GM10266 (cell line): ENCODE measurements around the gene TMEM271.

Experiments used
- DNase-seq: peaks from one replicate; pipeline ENCODE4 v3.0.0; 2012; ENCODE audit errors: extremely low spot score
- CTCF ChIP-seq: IDR thresholded peaks from 2 replicates; pipeline ENCODE4 v1.5.1; 2012; ENCODE audit warnings: mild to moderate bottlenecking, low read depth; ENCODE audit not compliant: control insufficient read depth, insufficient read depth; ENCODE audit errors: missing control alignments

TMEM271 gene

GRCh38 chr4:528835-529234 is 47.3 kb downstream of the TMEM271 start:
- no peak for TF ChIP-seq CTCF
- no peak for DNase-seq

DNA sequence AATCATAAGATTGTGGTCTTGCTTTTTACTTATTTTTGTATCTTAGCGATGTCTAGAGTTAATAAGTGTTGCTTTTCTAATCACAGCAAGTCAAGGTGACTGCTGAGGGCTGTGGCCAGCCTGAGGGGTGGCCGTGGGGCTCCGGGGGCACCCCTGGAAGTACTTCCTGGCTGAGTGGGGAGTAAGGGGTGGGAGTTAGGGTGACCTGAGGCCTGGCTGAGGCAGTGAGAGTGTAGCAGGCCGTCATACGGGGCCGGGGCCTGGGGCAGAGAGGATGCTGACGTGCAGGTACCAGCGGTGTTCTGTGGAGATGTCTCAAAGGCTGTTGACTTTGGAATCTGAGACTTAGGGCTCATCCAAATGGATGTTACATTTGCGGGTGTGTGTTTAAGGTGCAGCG is 47.8 kb downstream of the TMEM271 start:
- DNase-seq: no peak
- no peak for TF ChIP-seq CTCF

DNA sequence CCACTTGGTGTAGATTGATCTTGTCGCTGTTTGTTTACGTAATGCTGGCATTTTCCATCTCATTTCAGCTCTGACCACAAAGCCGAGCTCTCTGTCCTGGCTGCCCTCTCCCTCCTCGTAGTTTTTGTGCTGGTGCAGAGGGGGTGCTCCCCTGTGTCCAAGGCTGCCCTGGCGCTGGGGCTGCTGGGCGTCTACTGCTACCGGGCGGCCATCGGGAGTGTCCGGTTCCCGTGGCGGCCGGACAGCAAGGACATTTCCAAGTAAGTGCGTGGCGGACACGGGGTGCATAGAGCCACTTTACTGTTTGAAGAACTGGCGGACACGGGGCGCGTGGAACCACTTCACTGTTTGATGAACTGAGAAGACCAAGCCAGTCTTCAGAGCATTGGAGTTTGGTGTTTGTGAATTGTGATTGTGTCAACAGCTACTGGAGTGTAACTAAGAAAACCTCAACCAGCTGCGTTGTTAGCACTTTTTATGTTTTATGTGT is 49.1 kb downstream of the TMEM271 start:
- no peak for TF ChIP-seq CTCF
- DNase-seq: no peak

DNA sequence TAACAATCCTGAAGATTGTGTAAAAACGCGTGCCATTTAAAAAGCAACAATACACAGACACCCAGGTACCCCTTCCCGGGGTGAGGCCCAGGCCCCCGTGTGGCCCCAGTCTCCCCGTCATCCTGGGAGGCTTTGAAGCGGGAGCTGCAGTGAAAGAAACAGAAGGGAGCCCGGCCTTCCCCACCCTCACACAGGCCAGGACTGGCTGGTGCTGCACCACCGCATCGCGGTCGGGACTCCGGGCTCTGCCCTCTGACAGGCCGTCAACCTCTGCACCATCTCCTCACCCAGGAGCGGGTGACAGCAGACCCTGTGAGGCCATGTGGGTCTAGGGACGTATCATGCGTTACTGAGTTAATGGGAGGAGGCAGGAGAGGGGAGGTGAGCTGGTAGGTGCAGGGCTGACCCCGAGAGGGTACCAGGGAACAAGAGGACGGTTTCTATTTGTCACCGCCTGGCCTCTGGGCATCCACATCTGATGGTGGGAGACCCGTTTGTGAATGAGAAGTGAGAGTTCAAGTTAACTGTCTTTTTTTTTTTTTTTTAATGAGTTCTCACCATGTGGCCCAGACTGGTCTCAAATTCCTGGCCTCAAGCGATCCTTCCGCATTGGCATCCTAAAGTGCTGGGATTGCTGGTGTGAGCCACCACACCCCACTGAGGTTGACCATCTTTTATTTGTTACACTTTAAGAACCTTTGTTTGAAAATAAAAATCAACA is 49.7 kb downstream of the TMEM271 start:
- no peak for TF ChIP-seq CTCF
- no peak for DNase-seq

- TF ChIP-seq CTCF: no peak
- DNase-seq: no peak
These were observed 50.4 kb downstream of the TMEM271 start for GRCh38 chr4:525660-526059.

DNA sequence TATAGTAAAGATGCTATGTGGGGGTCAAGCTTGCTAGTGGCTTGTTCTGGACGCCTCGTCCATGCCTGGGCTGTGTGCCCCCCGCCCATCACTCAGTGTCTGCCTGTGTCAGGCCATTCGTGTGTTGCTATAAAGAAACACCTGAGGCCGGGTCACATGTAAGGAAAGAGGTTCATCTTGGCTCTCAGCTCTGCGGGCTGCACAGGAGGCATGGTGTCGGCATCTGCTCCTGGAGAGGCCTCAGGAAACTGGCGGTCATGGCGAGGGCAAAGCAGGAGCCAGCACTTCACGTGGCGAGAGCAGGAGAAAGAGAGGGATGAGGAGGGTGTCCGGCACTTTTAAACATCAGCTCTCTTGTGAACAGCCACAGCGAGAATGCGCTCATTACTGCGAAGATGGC is 51.9 kb downstream of the TMEM271 start:
- TF ChIP-seq CTCF: no peak
- no peak for DNase-seq
